Cardiac fibroblast (primary cell): Measurements from ENCODE around the gene OTUB2.

Experiments used
- DNase-seq, 2 donors: peaks; one replicate each; pipeline versions ENCODE4 v3.0.0 to v3.0.0-alpha.2; 2010; ENCODE audit warnings: low read depth in 2 of 2
- H3K4me3 ChIP-seq, 2 donors: replicated peaks in 1 of 2; 1 replicate in 1 of 2; 2 replicates in 1 of 2; pipeline ENCODE4 v1.5.1; 2011; ENCODE audit warnings: low read depth in 2 of 2, low read length in 2 of 2, mild to moderate bottlenecking in 2 of 2, moderate library complexity in 1 of 2
- CTCF ChIP-seq: IDR thresholded peaks from one replicate; pipeline ENCODE4 v1.5.1; 2011; ENCODE audit warnings: low read depth, mild to moderate bottlenecking, low read length, inconsistent platforms

OTUB2 gene

DNA sequence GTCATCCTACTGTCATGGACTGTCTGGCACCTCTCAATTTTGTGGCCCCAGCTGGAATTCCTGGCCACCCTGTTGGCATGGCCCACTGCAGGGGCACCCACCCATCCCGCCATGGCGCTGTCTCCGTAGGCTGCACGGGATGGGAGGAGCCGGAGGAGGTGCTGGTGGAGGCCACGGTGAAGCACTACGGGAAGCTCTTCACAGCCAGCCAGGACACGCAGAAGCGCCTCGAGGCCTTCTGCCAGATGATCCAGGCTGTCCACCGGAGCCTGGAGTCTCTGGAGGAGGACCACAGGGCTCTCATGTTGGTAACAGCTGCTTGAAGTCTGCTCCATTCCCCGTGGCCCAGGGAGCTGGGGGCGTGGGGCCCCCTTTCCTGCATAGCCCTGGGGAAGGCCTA, 25.1 kb upstream of the OTUB2 start:
- TF ChIP-seq CTCF, result no peak
- DNase-seq, result no peak
- no peak overlapping the region for H3K4me3 ChIP-seq

GRCh38 chr14:94001501-94002396, 24.4 kb upstream of the OTUB2 start:
- no peak overlapping the region for H3K4me3 ChIP-seq
- peak; percentile 75 for DNase-seq

DNA sequence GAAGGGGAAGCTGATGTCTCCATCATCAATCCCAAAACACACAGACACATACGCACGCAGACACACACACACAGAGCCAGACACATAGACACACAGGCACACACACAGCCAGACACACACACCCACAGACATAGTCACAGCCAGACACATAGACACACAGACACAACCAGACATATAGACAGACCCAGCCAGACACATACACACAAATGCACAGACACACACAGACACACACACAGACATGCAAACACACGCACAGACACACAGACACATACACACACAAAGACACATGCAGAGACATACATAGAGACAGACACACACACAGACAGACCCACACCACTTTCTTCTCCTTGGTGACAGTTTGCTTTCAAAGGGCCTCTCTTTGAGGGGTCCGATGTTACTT, 22.7 kb upstream of the OTUB2 start:
- no peak for TF ChIP-seq CTCF
- DNase-seq, result no peak
- no peak overlapping the region for H3K4me3 ChIP-seq

More at GRCh38 chr14:94001501-94002396, 24.4 kb upstream of the OTUB2 start:
- peak; percentile 94 for TF ChIP-seq CTCF

- DNase-seq, result no peak
- no peak for TF ChIP-seq CTCF
- no peak overlapping the region for H3K4me3 ChIP-seq
These were observed 22.1 kb upstream of the OTUB2 start for GRCh38 chr14:94004015-94004414.

DNA sequence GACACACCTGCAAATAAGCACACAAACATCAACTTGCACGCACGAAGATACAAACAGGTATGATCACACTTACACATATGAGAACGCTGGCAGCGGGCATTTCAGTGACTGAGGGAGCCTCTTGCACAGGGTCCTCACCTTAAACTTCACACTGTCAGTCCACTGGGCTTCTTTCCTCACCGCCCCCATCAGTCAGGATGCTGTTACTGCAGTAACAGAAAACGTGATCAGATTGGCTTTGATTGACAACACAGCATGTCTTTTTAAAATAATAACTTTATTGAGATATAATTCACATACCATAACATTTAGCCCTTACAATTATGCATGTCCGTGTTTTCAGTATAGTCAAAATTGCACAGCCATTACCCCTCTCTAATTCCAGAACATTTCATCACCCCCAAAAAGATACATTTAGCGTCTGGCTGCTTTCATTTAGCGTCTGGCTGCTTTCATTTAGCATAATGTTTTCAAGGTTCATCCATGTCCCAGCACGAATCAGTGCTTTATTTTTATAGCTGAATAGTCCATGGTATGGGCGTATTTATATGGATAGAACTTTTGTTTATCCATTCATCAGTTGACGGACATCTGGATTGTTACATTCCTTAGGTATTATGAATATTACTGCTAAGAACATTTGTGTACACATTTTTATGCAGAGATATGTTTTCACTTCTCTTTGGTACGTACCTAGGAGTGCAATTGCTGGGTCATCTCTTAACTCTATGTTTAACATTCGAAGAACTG, 20.6 kb upstream of the OTUB2 start:
- no peak for DNase-seq
- H3K4me3 ChIP-seq, result no peak overlapping the region
- peak; percentile 39 for TF ChIP-seq CTCF

DNA sequence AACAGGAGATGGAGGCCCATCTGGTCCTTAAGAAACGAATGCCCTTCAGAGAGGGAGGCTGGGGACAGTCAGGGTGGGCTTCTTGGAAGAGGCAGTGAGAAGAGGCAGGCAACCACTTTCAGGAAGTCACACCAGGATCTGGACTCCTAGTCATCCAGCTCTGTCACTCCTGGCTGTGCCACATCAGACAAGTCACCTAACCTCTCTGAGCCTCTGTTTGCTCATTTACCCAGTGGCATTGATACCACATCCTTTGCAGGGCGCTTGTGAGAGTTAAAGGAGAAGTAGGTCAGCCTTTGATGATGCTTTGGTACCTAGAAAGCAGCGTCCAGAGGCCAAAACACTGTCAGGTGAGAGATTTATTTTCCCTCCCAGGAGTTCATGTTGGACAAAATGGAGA, 17.9 kb upstream of the OTUB2 start:
- H3K4me3 ChIP-seq, result no peak overlapping the region
- no peak for DNase-seq
- TF ChIP-seq CTCF, result no peak
